ENCODE data around the gene BTC. TPM values are rescaled to one million over a fixed set of nuclear protein-coding genes. Genes with fewer than 3 reads are reported as not detected.
A peak's percentile ranks its signal among the peaks of the same experiment; 100 is the strongest.
"Not testable (repeated sequence)": the region's sequence is repeated elsewhere in the genome, so short reads cannot be mapped to it uniquely, and the experiment has no call there.

Gene BTC
- total RNA-seq, 8 experiments from 2014 or later: 0.05 to 2.3 (median 0.38) TPM; not detected in 2

DNA sequence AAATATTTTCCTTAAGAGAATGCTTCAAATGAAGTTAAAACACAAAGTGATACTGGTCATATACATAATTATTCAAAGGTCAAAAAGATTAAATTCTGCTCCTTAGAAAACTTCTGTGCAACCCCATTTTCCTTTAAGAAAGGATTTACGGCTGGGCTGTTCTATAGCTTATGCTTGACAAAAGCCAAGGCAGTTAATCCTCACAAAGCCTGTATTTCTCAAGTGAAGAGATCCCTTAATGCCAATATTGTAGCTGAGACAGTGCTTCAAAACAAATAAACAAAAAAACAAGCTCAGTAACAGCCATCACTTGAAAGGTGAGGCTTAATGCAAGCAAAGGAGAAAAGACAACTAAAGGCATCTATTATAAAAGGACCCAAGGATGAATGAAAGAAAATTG, 42.5 kb downstream of the BTC start:
- Histone ChIP-seq H3K4me3 (no peak overlapping the region), H3K27ac (no peak overlapping the region), H3K4me1 (replicated peaks in 1 of 2) (no peaks in the 10 kb centered on the region)
- 18 to 100% (median 70%) methylated on average over 1 of the region's 1 CpG; no CpG with 5 or more reads in 2 of the 10 experiments for WGBS, 10 experiments
- in situ Hi-C loops (cut with MboI; ENCODE audit: low pct_unique_long_range_greater_than_20kb in 2 of 9, low sequenced_read_pairs in 9 of 9, unreplicated experiment in 9 of 9): no loop called here
- no peak for ATAC-seq (replicated peaks in 6 of 8)

DNA sequence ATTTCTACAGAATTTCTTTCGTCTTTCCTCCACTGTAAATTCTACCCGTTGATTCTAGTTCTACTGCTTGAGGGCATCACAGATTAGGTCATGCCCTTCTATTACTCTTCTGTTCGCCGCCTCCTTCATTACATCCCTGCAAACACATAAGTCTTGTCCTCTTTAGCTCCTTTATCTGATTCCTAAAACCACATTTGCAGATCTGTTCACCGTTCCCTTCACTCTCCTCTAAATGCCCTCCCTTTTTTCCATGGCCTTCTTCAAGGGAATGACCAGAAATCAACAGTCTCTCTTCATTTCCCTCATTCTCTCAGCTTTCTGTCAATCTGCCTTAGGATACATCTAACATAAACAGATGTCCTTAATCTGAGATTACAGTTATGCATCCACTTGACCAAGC, 43.1 kb downstream of the BTC start:
- Histone ChIP-seq H3K4me1 (replicated peaks in 1 of 2) (no peaks in the 10 kb centered on the region), H3K4me3 (no peak overlapping the region), H3K27ac (no peak overlapping the region)
- in situ Hi-C loops (cut with MboI; ENCODE audit: low pct_unique_long_range_greater_than_20kb in 2 of 9, low sequenced_read_pairs in 9 of 9, unreplicated experiment in 9 of 9): no loop called here
- 20 to 95% (median 56%) methylated on average over 2 to 5 of the region's 5 CpGs; no CpG with 5 or more reads in 1 of the 10 experiments for WGBS, 10 experiments
- ATAC-seq (replicated peaks in 6 of 8): no peak

DNA sequence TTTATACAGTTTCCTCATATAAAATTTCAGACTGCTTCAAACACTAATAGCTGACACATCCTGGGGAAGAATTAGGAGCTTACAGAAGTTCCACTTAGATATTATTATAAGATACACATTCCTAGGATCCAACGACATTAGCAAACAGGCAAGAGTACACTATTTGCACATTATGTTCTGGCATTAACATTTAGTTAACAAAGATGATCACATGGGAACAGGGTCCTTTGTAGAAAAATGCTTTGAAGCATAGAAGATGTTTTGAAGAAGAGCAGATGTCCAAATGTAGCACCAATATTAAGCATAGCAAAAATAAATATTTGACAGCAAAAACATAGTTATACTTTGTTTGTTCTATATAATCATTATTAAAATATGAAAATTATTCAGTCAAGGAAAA, 52.1 kb downstream of the BTC start:
- in situ Hi-C loops (cut with MboI; ENCODE audit: low pct_unique_long_range_greater_than_20kb in 2 of 9, low sequenced_read_pairs in 9 of 9, unreplicated experiment in 9 of 9): no loop called here
- H3K27ac ChIP-seq: no peak overlapping the region
- 0 to 100% (median 67%) methylated on average over 1 of the region's 1 CpG; no CpG with 5 or more reads in 1 of the 10 experiments for WGBS, 10 experiments
- H3K4me1 ChIP-seq (replicated peaks in 1 of 2): no peaks in the 10 kb centered on the region
- ATAC-seq (replicated peaks in 6 of 8): peak in 2 of 8 experiments; percentile 41 to 59
- H3K4me3 ChIP-seq: no peak overlapping the region

DNA sequence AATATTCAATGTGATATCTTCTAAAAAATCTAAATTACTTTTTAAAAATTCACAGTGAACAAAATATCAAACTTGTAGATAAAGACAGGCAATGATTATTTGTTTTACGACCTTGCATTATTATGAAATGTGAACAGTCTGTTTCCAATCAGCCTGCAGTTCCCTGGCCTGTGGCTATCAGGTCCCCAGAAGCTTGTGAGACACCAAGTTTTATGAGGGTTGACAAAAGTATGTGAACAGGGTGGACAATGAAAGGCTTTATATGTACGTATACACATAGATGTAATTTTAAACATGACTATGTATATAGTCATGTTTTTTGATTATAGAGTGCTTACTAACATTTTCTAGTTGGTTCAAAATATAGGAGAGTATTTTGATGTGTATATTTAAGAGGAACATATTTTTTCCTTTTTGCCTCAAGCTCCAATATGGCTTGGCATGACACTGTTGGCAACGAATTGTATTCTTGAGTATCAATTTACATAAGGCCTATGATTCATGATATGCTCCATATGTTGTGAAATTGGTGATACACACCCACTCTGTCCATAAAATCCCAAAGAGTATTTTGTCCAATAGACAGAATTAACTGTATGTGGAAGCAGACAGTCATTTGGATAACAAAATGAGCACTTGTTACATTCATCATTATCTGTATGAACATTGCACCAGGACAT, 55.7 kb downstream of the BTC start:
- Histone ChIP-seq H3K27ac (no peak overlapping the region), H3K4me3 (no peak overlapping the region), H3K4me1 (replicated peaks in 1 of 2) (peaks cover 0 to 3% of the 10 kb centered on the region in 2 donors)
- in situ Hi-C loops (cut with MboI; ENCODE audit: low pct_unique_long_range_greater_than_20kb in 2 of 9, low sequenced_read_pairs in 9 of 9, unreplicated experiment in 9 of 9): no loop called here
- WGBS, 10 experiments: 0 to 92% (median 67%) methylated on average over 1 to 3 of the region's 3 CpGs
- peak in 3 of 8 experiments; percentile 90 to 95 (median 93) for ATAC-seq (replicated peaks in 6 of 8)

DNA sequence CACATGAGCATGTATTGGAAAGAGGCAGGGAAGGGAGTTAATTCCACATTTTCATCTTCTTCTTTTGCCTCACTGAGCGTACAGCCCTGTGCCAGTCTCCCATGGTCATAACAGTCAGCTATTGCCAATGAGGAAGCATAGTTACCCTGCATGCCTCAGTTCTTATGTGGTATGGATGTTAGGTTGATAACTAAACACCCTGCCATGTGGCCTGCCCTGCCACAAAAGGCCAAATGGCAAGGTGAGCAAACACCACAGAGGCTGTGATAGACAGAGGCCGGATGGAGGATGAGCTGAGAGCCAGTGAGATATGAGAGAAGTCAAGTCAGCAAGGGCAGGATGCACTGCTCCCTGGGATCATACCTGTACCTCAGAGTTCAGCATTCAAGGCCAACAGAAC, 59.3 kb downstream of the BTC start:
- Histone ChIP-seq H3K4me1 (replicated peaks in 1 of 2) (peaks cover 0 to 3% of the 10 kb centered on the region in 2 donors), H3K27ac (no peak overlapping the region), H3K4me3 (no peak overlapping the region)
- in situ Hi-C loops (cut with MboI; ENCODE audit: low pct_unique_long_range_greater_than_20kb in 2 of 9, low sequenced_read_pairs in 9 of 9, unreplicated experiment in 9 of 9): no loop called here
- ATAC-seq (replicated peaks in 6 of 8): no peak
- WGBS, 10 experiments: 54 to 100% (median 94%) methylated on average over 1 to 2 of the region's 2 CpGs; no CpG with 5 or more reads in 4 of the 10 experiments

DNA sequence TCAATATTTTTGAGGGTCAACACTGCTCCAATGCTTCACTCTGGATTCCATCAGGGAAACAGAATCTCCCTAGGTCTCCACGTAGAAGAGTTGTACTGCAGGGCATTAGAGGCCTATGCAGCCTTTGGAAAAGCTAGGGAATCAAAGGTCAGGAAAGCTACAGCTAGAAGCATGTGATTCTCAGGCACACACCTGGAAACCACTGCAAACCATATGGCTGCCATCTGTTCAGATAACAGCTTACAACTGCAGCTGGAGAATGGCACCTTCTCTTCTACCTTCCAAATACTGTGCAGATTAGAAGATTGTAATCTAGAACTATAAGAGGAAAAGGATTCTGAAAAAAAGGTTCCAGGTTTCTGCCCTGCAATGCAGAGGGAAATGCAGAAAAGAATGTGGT, 60.6 kb downstream of the BTC start:
- WGBS, 10 experiments: 29 to 86% (median 71%) methylated on average over 1 of the region's 1 CpG; no CpG with 5 or more reads in 5 of the 10 experiments
- H3K4me3 ChIP-seq: no peak overlapping the region
- no peak for ATAC-seq (replicated peaks in 6 of 8)
- H3K27ac ChIP-seq: no peak overlapping the region
- peaks cover 0 to 3% of the 10 kb centered on the region in 2 donors for H3K4me1 ChIP-seq (replicated peaks in 1 of 2)
- in situ Hi-C loops (cut with MboI; ENCODE audit: low pct_unique_long_range_greater_than_20kb in 2 of 9, low sequenced_read_pairs in 9 of 9, unreplicated experiment in 9 of 9): no loop called here

DNA sequence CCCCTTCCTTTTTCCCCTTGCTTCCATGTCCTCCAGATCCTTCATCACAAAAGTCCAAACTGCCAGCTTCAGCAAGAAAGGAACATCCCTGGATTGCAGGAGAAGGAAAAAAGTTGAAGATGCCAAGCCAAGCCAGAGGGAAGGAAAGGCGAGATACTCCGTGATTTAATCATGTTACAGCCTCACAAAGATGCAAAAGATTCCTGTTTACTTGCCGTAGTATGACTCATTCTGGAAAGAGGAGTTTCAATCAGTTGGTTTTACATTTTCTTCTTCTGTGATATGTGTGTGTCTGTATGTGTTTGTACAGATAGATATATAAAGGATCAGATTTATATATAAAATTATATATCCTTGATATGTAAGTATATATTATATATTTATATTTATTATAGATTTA, 69.3 kb downstream of the BTC start:
- Histone ChIP-seq H3K27ac (no peak overlapping the region), H3K4me3 (no peak overlapping the region), H3K4me1 (replicated peaks in 1 of 2) (no peaks in the 10 kb centered on the region)
- 0 to 100% (median 66%) methylated on average over 1 to 3 of the region's 3 CpGs; no CpG with 5 or more reads in 1 of the 10 experiments for WGBS, 10 experiments
- peak in 2 of 8 experiments; percentile 50 to 78 for ATAC-seq (replicated peaks in 6 of 8)
- in situ Hi-C loops (cut with MboI; ENCODE audit: low pct_unique_long_range_greater_than_20kb in 2 of 9, low sequenced_read_pairs in 9 of 9, unreplicated experiment in 9 of 9): no loop called here

DNA sequence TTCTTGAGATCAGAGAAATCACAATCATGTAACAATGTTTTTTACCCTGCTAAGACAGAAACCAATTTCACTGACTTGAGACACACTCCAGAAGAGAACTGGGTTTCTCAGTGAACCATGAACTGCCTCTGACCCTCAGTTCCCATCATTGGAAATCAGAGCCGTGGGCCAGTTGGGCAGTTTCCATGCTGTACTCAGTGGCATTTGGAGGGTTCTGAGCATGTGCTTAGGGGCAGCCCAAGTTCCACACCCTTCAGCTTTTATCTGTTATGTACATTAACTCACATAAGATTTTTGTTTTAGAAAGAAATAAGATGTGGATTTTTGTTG, 77.9 kb downstream of the BTC start:
- no peak for ATAC-seq (replicated peaks in 6 of 8)
- Histone ChIP-seq H3K4me3 (no peak overlapping the region), H3K27ac (no peak overlapping the region), H3K4me1 (replicated peaks in 1 of 2) (no peaks in the 10 kb centered on the region)
- WGBS, 10 experiments: 0 to 100% (median 63%) methylated on average over 1 of the region's 1 CpG; no CpG with 5 or more reads in 6 of the 10 experiments
- in situ Hi-C loops (cut with MboI; ENCODE audit: low pct_unique_long_range_greater_than_20kb in 2 of 9, low sequenced_read_pairs in 9 of 9, unreplicated experiment in 9 of 9): no loop called here

DNA sequence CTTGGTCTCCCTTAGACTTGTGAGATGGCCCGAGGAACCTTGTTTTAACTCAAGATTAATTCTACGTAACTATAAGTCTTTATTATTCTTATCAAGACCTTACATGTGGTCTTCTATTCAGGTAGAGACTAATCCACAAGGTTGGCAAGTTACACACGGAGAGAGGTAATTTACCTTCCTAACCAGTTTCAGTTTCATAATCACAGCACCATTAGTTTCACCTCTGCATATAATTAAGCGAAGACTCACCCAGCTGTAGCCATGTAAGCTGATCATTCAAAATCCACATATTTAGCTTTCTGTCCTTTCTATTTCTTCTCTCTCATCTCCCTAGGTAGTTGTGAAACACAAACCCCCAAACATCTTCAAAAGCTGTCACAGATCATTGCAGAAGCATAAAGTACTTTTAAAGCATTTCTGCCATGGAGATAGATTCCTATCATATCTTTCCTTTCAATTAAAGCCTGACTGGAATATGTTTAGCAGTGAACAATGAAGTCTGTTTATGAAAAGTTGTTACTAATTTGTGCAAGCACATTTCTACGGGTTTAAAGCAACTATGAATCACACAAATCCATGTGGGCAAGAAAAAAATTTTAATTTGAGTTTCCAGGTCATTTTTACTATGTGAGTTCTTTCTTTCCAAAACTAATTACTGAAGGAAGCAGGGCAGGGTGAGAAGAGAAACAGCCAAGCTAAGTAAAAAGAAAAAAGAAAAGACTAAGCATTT, 78.5 kb downstream of the BTC start:
- Histone ChIP-seq H3K4me1 (replicated peaks in 1 of 2) (no peaks in the 10 kb centered on the region), H3K4me3 (no peak overlapping the region), H3K27ac (no peak overlapping the region)
- WGBS, 10 experiments: 0 to 100% (median 56%) methylated on average over 1 to 5 of the region's 5 CpGs; no CpG with 5 or more reads in 1 of the 10 experiments
- ATAC-seq (replicated peaks in 6 of 8): no peak
- in situ Hi-C loops (cut with MboI; ENCODE audit: low pct_unique_long_range_greater_than_20kb in 2 of 9, low sequenced_read_pairs in 9 of 9, unreplicated experiment in 9 of 9): no loop called here

DNA sequence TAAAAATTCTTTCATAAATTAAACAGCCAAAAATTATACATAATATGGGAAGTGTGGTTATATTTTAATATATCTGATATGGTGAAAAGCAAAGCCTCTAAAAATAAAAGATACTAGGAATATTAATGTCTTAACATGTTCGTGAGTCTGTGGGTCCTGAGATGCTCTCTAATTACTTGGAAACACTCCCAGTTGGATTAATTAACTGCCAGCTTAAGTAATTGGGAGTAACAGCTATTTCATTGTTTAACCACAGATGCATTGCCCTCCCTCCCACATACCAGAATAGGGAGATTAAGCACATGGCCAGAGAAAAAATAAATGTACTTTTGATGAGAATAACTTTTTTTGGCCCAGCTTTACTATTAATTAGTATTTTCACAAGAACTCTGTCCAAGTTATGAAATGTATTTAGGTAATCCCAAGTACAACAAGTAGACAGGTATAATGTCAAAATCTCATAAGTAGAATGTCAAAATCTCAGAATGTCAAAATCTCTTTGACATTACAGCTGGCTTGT, 79.7 kb downstream of the BTC start:
- H3K4me1 ChIP-seq (replicated peaks in 1 of 2): no peaks in the 10 kb centered on the region
- no peak overlapping the region for H3K4me3 ChIP-seq
- ATAC-seq (replicated peaks in 6 of 8): no peak
- 17 to 100% (median 76%) methylated on average over 1 of the region's 1 CpG; no CpG with 5 or more reads in 4 of the 10 experiments for WGBS, 10 experiments
- in situ Hi-C loops (cut with MboI; ENCODE audit: low pct_unique_long_range_greater_than_20kb in 2 of 9, low sequenced_read_pairs in 9 of 9, unreplicated experiment in 9 of 9): no loop called here
- no peak overlapping the region for H3K27ac ChIP-seq

DNA sequence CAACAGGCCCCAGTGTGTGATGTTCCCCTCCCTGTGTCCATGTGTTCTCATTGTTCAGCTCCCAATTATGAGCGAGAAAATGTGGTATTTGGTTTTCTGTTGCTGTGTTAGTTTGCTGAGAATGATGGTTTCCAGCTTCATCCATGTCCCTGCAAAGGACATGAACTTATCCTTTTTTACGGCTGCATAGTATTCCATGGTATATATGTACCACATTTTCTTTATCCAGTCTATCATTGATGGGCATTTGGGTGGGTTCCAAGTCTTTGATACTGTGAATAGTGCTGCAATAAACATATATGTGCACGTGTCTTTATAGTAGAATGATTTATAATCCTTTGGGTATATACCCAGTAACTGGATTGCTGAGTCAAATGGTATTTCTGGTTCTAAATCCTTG, 86.2 kb downstream of the BTC start:
- in situ Hi-C loops (cut with MboI; ENCODE audit: low pct_unique_long_range_greater_than_20kb in 2 of 9, low sequenced_read_pairs in 9 of 9, unreplicated experiment in 9 of 9); H3K4me3 ChIP-seq; H3K27ac ChIP-seq; H3K4me1 ChIP-seq (replicated peaks in 1 of 2); ATAC-seq (replicated peaks in 6 of 8): not testable (repeated sequence)
- 50% methylated on average over 1 of the region's 3 CpGs; no CpG with 5 or more reads in 9 of the 10 experiments for WGBS, 10 experiments
